Vagina (tissue), 2 donors: ENCODE measurements around the gene SNX13. TPM values are rescaled to one million over a fixed set of nuclear protein-coding genes. Genes with fewer than 3 reads are reported as not detected.

Experiments used
- DNase-seq, 2 donors: peaks; one replicate each; pipeline ENCODE4 v3.0.0-alpha.2; 2017; ENCODE audit errors: extremely low spot score in 2 of 2
- H3K27ac ChIP-seq: fragments of 200-600 bp; sonication (generic); one replicate; pipeline ENCODE4 v1.5.1; 2019
- H3K27me3 ChIP-seq: fragments of 200-600 bp; sonication (generic); one replicate; pipeline ENCODE4 v1.5.1; 2019
- H3K36me3 ChIP-seq, 2 donors: fragments of 200-600 bp; sonication (generic); one replicate each; pipeline ENCODE4 v1.5.1; 2017 to 2019
- H3K4me1 ChIP-seq: fragments of 200-600 bp; sonication (generic); one replicate; pipeline ENCODE4 v1.5.1; 2019
- H3K4me3 ChIP-seq, 2 donors: fragments of 200-600 bp; sonication (generic); 1 replicate in 1 of 2; 2 replicates in 1 of 2; pipeline ENCODE4 v1.5.1; 2016 to 2019
- H3K9me3 ChIP-seq: fragments of 200-600 bp; sonication (generic); one replicate; pipeline ENCODE4 v1.5.1; 2019
- POLR2A ChIP-seq, 2 donors: fragments of 450-650 bp; IDR thresholded peaks; one replicate each; pipeline ENCODE4 v1.6.1; 2017; ENCODE audit warnings: antibody characterized with exemption in 2 of 2, mild to moderate bottlenecking in 2 of 2, moderate library complexity in 2 of 2
- POLR2AphosphoS5 ChIP-seq, 2 donors: sonication (generic); formaldehyde crosslinking; IDR thresholded peaks; one replicate each; pipeline ENCODE4 v1.9.0; 2017; ENCODE audit warnings: antibody characterized with exemption in 2 of 2, mild to moderate bottlenecking in 2 of 2, low read depth in 1 of 2; ENCODE audit not compliant: insufficient read depth in 1 of 2
- intact Hi-C: fragments of 100-400 bp; cut with DNase I; formaldehyde crosslinking; loops from one replicate; pipeline ENCODE4 v1.15.1; 2023
- total RNA-seq: library from RNA; depleted of rRNA; stranded (reverse); fragments of >200 nt; gene quantifications from one replicate; pipeline ENCODE4 v1.2.3, GENCODE V29; 2016
- TF ChIP-seq, protein P1 (sequence below), 3 experiments: fragments of 450-650 bp in 2 of 3; fragments of 200-600 bp in 1 of 3; sonication (generic) in 1 of 3; IDR thresholded peaks; one replicate each; pipeline ENCODE4 v1.5.1; 2017 to 2019; ENCODE audit warnings: antibody characterized with exemption in 3 of 3, mild to moderate bottlenecking in 2 of 3, moderate library complexity in 2 of 3

The SNX13 gene
- total RNA-seq, 1 donor from 2014 or later, result 67.3 TPM

DNA sequence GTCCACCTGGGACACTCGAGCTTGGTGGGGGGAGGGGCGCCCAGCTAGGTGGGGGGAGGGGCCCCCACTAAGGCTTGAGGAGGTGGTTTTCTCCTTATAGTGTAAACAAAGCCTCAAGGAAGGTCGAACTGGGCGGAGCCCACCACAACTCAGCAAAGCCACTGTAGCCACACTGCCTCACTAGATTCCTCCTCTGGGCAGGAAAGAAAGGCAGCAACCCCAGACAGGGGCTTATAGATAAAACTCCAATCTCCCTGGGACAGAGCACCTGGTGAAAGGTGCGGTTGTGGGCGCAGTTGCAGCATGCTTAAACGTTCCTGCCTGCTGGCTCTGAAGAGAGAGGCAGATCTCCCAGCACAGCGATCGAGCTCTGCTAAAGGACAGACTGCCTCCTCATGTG is 133.1 kb downstream of the SNX13 start:
- no peaks in the 10 kb centered on the region for H3K27me3 ChIP-seq
- intact Hi-C loops, result no loop called here
- peaks cover 0 to 8% of the 10 kb centered on the region in 2 donors for H3K36me3 ChIP-seq
- H3K4me1 ChIP-seq, result no peaks in the 10 kb centered on the region
- no peak overlapping the region for H3K27ac ChIP-seq
- DNase-seq, result no peak
- TF ChIP-seq POLR2AphosphoS5 (IDR thresholded peaks at IDR 0.05; ENCODE audit: insufficient read depth in 1 of 2, low read depth in 1 of 2), result no peak
- TF ChIP-seq POLR2A (IDR thresholded peaks at IDR 0.05), result no peak
- TF ChIP-seq, protein P1, sequence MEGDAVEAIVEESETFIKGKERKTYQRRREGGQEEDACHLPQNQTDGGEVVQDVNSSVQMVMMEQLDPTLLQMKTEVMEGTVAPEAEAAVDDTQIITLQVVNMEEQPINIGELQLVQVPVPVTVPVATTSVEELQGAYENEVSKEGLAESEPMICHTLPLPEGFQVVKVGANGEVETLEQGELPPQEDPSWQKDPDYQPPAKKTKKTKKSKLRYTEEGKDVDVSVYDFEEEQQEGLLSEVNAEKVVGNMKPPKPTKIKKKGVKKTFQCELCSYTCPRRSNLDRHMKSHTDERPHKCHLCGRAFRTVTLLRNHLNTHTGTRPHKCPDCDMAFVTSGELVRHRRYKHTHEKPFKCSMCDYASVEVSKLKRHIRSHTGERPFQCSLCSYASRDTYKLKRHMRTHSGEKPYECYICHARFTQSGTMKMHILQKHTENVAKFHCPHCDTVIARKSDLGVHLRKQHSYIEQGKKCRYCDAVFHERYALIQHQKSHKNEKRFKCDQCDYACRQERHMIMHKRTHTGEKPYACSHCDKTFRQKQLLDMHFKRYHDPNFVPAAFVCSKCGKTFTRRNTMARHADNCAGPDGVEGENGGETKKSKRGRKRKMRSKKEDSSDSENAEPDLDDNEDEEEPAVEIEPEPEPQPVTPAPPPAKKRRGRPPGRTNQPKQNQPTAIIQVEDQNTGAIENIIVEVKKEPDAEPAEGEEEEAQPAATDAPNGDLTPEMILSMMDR (IDR thresholded peaks at IDR 0.05), result no peak
- H3K9me3 ChIP-seq, result no peaks in the 10 kb centered on the region
- H3K4me3 ChIP-seq, result no peak overlapping the region

GRCh38 chr7:17806631-17807030 is 133.7 kb downstream of the SNX13 start:
- Histone ChIP-seq H3K36me3 (peaks cover 0 to 6% of the 10 kb centered on the region in 2 donors), H3K4me1 (no peaks in the 10 kb centered on the region), H3K9me3 (no peaks in the 10 kb centered on the region), H3K27ac (no peak overlapping the region), H3K27me3 (no peaks in the 10 kb centered on the region), H3K4me3 (no peak overlapping the region)
- no peak for DNase-seq
- TF ChIP-seq, protein P1 (IDR thresholded peaks at IDR 0.05), result no peak
- TF ChIP-seq POLR2AphosphoS5 (IDR thresholded peaks at IDR 0.05; ENCODE audit: insufficient read depth in 1 of 2, low read depth in 1 of 2), result no peak
- no peak for TF ChIP-seq POLR2A (IDR thresholded peaks at IDR 0.05)
- intact Hi-C loops, result no loop called here

GRCh38 chr7:17802056-17802455 is 138.2 kb downstream of the SNX13 start:
- peaks cover 0 to 36% of the 10 kb centered on the region in 2 donors for H3K36me3 ChIP-seq
- no peaks in the 10 kb centered on the region for H3K4me1 ChIP-seq
- intact Hi-C loops, result no loop called here
- no peak for TF ChIP-seq POLR2A (IDR thresholded peaks at IDR 0.05)
- TF ChIP-seq, protein P1 (IDR thresholded peaks at IDR 0.05), result no peak
- TF ChIP-seq POLR2AphosphoS5 (IDR thresholded peaks at IDR 0.05; ENCODE audit: insufficient read depth in 1 of 2, low read depth in 1 of 2), result no peak
- no peak for DNase-seq
- H3K27ac ChIP-seq, result no peak overlapping the region
- no peak overlapping the region for H3K4me3 ChIP-seq
- H3K9me3 ChIP-seq, result no peaks in the 10 kb centered on the region
- no peaks in the 10 kb centered on the region for H3K27me3 ChIP-seq

- H3K36me3 ChIP-seq, result peaks cover 0 to 14% of the 10 kb centered on the region in 2 donors
- no peaks in the 10 kb centered on the region for H3K4me1 ChIP-seq
- no peak overlapping the region for H3K4me3 ChIP-seq
- intact Hi-C loops, result no loop called here
- no peak overlapping the region for H3K27ac ChIP-seq
- no peaks in the 10 kb centered on the region for H3K27me3 ChIP-seq
- TF ChIP-seq, protein P1 (IDR thresholded peaks at IDR 0.05), result no peak
- no peak for TF ChIP-seq POLR2AphosphoS5 (IDR thresholded peaks at IDR 0.05; ENCODE audit: insufficient read depth in 1 of 2, low read depth in 1 of 2)
- no peak for TF ChIP-seq POLR2A (IDR thresholded peaks at IDR 0.05)
- DNase-seq, result no peak
- H3K9me3 ChIP-seq, result no peaks in the 10 kb centered on the region
Measured at GRCh38 chr7:17792075-17792936, 148.0 kb downstream of the SNX13 start.

DNA sequence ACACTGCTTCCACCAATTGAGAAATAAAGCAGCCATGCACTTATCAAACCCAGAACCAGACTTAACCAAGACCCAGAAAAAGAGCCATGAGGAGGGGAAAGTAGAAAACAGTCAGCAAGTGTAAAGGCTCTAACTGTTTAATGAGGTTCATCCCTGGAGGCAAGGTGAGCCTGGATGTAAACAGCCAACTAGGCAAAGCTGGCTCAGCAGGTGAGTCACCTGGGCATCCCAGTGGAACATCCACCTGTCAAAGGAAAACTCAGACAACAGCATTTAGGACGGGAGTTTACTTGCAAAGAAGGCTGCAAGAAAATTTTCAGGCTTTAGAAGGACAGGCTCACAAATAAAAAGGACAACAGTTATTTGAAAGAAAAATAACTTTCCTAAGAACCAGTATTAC is 153.0 kb downstream of the SNX13 start:
- no peak overlapping the region for H3K27ac ChIP-seq
- H3K4me3 ChIP-seq, result no peak overlapping the region
- no peak for DNase-seq
- peaks cover 12% of the 10 kb centered on the region for H3K4me1 ChIP-seq
- TF ChIP-seq POLR2AphosphoS5 (IDR thresholded peaks at IDR 0.05; ENCODE audit: insufficient read depth in 1 of 2, low read depth in 1 of 2) (no peak), POLR2A (IDR thresholded peaks at IDR 0.05) (no peak)
- TF ChIP-seq, protein P1 (IDR thresholded peaks at IDR 0.05), result no peak
- H3K36me3 ChIP-seq, result no peaks in the 10 kb centered on the region
- H3K9me3 ChIP-seq, result no peaks in the 10 kb centered on the region
- no peaks in the 10 kb centered on the region for H3K27me3 ChIP-seq
- intact Hi-C loops, result no loop called here
